Forelimb muscle (tissue), 1 donor: ENCODE data around the gene DEFB131B. TPM values are rescaled to one million over a fixed set of nuclear protein-coding genes. Genes with fewer than 3 reads are reported as not detected.
"Not testable (repeated sequence)": the region's sequence is repeated elsewhere in the genome, so short reads cannot be mapped to it uniquely, and the experiment has no call there.

Experiments used
- DNase-seq: peaks from one replicate; pipeline ENCODE4 v3.0.0-alpha.2; 2013; ENCODE audit warnings: low read depth
- polyA plus RNA-seq: library from polyadenylated mRNA; unstranded; fragments of 120-200 nt; gene quantifications from one replicate; pipeline ENCODE4 v1.2.1, GENCODE V29; 2013; ENCODE audit not compliant: insufficient read length

Gene DEFB131B, protein sequence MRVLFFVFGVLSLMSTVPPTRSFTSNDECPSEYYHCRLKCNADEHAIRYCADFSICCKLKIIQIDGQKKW
- polyA plus RNA-seq = not detected

- DNase-seq = not testable (repeated sequence)
Measured at GRCh38 chr11:71878059-71878458, at the start of gene DEFB131B. TSS of gene DEFB131B (plus strand) at chr11:71878453. CDS start at chr11:71878453, 0 bp downstream.

GRCh38 chr11:71829247-71829646 is 49.0 kb upstream of the DEFB131B start:
- not testable (repeated sequence) for DNase-seq

DNA sequence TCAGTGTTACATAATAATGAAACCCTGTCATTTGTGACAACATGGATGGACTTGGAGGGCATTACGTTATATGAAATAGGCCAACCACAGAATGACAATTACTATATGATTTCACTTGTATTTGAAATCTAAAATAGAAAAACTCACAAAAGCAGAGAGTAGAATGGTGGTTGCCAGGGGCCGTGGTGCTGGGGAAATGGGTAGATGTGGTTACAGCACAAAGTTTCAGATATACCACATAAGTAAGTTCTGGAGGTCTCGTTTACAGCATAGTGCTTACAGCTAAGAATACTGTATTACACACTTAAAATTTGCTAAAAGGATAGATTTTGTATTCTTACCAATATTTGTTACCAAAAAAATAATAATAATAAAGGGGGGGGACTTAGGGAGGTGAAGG is 48.6 kb upstream of the DEFB131B start:
- DNase-seq = not testable (repeated sequence)

- DNase-seq = not testable (repeated sequence)
Measured at GRCh38 chr11:71832811-71833210, 45.4 kb upstream of the DEFB131B start, which contains the start of gene DEFB108B. TSS of gene DEFB108B (plus strand) at chr11:71833200. CDS start at chr11:71833200, 0 bp downstream.

- DNase-seq = not testable (repeated sequence)
Measured at GRCh38 chr11:71842720-71843119, 35.5 kb upstream of the DEFB131B start.

DNA sequence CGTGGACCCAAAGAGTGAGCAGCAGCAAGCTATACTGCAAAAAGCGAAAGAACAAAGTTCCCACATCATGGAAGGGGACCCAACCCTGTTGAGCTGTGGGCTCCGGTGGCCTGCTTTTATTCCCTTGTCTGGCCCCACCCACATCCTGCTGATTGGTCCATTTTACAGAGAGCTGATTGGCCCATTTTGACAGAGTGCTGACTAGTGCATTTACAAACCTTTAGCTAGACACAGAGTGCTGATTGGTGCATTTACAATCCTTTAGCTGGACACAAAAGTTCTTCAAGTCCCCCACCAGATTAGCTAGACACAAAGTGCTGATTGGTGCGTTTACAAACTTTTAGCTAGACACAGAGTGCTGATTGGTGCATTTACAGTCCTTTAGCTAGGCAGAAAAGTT is 34.9 kb upstream of the DEFB131B start:
- not testable (repeated sequence) for DNase-seq

- DNase-seq = no peak
Measured at GRCh38 chr11:71843858-71844257, 34.4 kb upstream of the DEFB131B start.

DNA sequence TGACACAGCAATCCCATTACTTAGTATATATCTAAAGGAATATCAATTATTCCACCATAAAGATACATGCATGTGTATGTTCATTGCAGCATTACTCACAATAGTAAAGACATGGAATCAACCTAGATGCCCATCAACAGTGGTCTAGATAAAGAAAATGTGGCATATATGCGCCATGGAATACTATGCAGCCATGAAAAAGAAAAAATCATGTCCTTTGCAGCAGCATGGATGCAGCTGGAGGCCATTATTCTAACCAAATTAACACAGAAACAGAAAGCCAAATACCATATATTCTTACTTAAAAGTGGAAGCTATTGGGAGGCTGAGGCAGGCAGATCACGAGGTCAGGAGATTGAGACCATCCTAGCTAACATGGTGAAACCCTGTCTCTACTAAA is 24.4 kb upstream of the DEFB131B start:
- not testable (repeated sequence) for DNase-seq

DNA sequence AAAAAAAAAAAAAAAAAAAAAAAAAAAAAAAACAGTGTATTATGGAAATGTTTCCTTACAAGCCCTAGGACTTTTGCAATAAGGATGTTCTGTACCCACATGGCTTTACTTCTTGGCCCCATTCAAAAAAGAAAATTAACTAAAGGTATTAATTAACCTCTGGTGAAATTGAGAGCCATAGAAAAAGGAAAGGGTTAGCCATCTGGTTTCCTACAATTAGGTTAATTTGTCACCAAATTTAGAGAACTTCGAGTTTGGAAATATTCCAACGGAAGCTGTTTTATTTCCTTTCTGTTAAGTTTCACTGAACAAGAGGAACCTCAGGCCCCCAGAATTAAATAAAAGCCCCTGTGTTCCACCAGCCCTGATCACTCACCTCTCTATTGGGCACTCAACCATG is 22.4 kb upstream of the DEFB131B start:
- DNase-seq = not testable (repeated sequence)

DNA sequence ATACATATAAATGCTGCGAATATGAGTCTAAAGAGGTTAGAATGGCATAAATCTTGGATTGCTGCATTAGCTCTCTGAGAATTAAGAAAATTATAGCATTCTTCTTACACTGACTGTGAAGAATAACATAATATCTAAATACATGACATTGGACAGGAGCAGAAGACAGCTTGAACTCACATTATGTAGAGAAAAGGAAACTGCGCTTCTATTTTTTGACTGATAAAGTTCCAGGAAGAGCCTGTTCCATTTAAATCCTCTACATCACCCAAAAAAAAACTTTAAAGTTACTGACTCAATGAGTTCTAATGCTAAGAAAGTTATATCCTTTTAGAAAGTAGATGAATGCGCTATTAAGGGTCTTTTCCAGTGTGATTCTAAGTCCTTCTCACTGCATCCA is 17.4 kb upstream of the DEFB131B start:
- not testable (repeated sequence) for DNase-seq

- peak; percentile 2 for DNase-seq
Measured at GRCh38 chr11:71863978-71864627, 14.2 kb upstream of the DEFB131B start.

DNA sequence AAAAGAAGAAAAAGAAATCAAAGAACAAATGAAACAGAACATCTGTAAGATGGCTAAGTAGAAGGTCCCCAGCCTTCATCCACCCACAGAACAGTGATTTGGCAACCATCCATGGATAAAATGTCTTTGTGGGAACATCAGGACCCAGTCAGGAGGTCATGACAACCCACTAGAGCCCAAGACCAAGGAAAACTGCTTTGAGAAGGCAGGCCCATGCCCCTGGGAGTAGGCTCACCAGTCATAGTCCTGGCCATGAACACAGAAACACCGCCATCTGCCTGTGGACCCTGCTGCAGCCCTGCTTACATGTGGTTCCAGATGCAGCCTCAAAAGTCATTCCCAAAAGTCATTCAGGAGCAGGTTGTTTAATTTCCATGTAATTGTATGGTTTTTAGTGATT is 11.0 kb upstream of the DEFB131B start:
- DNase-seq = not testable (repeated sequence)

DNA sequence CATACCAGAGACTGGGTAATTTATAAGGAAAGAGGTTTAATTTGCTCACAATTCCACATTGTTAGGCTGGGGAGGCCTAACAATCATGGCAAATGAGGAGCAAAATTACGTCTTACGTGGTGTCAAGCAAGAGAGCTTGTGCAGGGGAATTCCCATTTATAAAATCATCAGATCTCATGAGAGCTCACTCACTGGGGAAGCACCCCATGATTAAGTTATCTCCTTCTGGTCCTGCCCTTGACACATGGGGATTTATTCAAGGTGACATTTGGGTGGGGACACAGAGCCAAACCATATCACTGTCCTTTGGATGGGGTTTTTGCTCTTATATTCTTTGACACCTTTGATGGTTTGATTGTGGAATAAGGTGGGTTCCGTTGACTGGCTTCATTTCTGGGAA is 8.3 kb upstream of the DEFB131B start:
- DNase-seq = not testable (repeated sequence)

- DNase-seq = not testable (repeated sequence)
Measured at GRCh38 chr11:71870661-71871060, 7.6 kb upstream of the DEFB131B start.

DNA sequence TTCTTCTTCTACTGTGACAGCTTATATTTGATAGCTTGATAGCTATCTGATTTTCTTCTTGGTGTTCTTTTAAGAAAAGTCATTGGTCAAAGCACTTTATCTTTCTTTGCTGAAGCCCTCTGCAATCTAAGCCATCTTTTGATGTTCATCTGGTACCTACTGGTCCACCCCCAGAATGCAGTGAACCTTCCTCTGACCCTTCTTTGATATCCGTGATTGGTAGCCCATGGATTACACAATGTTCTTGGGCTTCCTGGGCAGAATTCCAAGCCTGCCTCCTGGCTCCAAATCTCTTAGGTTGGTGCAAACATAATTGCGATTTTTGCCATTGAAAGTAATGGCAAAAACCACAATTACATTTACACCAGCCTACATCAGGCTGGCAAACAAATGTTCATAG is 2.0 kb upstream of the DEFB131B start:
- DNase-seq = not testable (repeated sequence)

- not testable (repeated sequence) for DNase-seq
Measured at GRCh38 chr11:71885806-71886205, 7.6 kb downstream of the DEFB131B start.

- not testable (repeated sequence) for DNase-seq
Measured at GRCh38 chr11:71888335-71889010, 10.2 kb downstream of the DEFB131B start.

- DNase-seq = not testable (repeated sequence)
Measured at GRCh38 chr11:71889181-71889872, 11.1 kb downstream of the DEFB131B start.

GRCh38 chr11:71895961-71896360 is 17.7 kb downstream of the DEFB131B start:
- no peak for DNase-seq

DNA sequence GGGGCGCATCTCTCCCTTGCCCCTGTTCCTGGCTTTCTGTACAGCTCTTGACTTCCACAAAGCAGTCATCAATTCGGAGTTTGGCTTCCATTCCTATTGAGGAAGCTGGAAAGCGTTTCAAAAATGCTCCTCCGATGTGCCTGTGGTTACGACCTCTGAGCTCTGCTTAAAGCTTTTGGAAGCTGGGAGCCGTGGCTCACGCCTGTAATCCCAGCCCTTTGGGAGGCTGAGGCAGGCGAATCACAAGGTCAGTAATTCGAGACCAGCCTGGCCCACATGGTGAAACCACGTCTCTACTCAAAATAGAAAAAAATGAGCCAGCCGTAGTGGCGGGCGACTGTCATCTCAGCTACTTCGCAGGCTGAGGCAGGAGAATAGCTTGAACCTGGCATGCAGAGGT is 22.9 kb downstream of the DEFB131B start:
- not testable (repeated sequence) for DNase-seq

DNA sequence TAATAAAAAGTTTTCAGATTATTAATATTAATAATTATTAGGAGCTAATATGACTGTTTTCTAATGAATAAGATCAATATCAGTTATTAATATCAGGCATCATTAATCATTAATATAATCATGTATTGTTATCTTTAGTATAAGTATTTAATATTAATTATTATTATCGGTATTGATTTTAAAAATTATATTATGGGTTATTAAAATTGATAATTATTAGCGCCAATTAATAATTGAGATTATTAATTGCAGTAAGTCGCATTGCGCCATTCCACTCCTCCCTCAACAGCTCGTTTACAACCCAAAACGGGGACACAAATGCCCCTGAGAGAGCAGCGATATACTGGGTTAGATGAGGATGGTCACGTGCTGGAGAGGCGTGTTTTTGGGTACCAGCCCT is 30.0 kb downstream of the DEFB131B start:
- no peak for DNase-seq

DNA sequence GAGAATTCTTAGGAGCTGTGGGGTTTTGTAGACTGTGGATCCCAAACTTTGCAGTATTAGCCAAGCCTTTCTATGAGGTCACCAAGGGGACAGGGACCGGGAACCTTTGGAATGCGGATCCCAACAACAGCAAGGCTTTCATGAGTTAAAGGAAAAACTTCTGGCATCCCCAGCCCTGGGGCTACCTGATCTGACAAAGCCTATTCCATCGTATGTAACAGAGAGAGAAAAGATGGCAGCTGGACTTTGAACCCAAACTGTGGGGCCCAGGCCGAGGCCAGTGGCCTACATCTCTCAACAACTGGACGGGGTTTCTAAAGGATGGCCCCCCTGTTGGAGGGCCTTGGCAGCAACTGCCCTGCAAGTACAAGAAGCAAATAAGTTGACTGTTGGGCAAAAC is 32.5 kb downstream of the DEFB131B start:
- DNase-seq = not testable (repeated sequence)
